GM19240 (cell line): ENCODE results near the gene RPS6KL1.

ENCODE experiments used
- DNase-seq: peaks from one replicate; pipeline ENCODE4 v3.0.0; 2011; ENCODE audit warnings: low spot score; ENCODE audit not compliant: insufficient read length

Gene RPS6KL1

DNA sequence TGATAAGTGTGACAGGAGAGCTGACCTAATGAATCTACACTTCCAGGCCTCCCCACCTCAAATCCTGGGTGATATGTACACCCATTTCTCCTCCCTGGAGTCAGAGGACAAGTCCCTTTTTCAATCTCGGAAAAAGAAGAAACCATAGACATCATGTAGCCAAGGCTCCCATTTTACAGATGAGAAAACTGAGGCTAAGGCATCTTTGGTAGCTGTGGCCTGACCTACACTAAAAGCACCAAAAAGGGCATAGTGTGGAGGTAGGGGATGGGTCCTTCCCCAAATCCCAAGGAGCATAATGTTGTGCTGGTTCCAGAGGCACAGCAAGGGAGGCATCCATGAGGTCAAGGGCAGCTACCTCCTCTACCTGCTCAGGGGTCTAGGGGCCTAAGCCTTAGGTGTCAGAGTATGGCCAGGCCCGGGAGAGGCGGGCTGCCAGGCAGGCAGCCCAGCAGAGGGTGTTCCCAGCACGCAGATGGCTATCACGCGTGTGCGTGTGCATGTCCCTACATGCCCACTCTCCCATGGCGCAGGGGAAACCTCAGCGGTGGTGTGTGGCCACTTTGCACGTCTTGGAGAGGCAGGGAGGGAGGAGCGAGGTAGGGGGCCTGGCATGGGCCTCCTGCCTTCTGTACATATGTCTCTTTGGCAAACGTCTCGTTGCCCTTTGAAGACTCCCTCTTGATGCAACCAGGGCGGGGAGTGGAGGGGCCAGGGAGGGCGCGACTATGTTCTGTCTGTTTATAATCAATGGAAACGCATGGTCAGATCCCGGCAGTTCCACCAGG lies 29.8 kb upstream of the RPS6KL1 start:
- no peak for DNase-seq

DNA sequence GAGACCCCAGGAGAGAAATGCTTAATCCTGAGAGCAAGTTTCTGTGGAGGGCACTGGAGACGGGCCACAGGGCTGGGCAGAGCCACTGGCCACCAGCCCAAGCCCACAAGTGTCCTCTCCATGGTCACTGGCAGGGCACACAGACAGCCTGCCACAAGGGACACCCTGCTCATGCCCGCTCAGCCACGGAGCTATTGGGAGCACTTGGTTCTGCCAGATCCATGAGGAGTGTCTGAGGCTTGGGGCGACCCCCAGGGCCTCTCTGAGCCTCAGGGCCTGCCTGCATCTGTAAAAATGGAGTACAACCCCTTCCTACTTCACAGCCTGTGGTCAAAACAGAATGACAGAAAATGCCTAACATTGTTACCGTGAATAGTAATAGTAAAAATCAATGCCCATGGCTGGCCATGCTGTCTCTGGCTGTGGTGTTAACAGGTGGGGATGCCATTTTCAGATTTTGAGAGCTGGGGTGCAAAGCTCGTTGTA lies 29.2 kb upstream of the RPS6KL1 start:
- DNase-seq = no peak

DNA sequence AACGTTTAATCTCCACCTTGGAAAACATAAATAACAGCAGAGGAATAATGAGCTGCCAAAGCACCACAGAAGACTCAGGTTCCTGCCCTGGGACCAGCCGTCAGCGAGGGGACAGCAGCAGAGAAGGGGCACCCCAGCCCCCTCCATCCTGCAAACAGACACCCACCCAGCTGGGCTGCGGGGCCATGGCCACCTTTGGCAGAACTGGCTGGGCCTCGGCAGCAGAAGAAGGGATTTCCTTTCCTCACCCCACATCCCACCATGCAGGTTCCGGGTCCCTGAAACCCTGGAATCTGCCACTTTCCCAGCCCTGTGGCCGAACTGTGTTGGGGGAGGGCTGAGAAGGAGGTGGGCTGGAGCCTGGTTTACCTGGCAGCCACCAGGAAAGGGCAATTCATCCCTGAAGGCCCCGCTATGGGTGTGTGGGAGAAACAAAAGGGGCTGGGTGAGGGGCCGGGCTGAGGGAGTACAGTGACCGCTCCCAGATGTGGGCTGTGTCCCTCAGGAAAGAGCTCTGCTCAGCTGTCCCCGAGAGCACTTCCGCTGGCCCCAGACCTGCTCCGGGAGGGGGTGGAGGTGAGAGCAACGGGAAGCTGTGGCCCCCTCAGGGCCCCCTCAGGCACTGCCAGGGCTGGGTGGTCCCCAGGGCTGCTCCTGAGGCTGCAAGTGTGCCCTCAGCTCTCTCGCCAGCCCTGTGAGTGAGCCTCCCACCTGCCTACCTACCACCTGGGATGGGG lies 28.6 kb upstream of the RPS6KL1 start:
- no peak for DNase-seq

DNA sequence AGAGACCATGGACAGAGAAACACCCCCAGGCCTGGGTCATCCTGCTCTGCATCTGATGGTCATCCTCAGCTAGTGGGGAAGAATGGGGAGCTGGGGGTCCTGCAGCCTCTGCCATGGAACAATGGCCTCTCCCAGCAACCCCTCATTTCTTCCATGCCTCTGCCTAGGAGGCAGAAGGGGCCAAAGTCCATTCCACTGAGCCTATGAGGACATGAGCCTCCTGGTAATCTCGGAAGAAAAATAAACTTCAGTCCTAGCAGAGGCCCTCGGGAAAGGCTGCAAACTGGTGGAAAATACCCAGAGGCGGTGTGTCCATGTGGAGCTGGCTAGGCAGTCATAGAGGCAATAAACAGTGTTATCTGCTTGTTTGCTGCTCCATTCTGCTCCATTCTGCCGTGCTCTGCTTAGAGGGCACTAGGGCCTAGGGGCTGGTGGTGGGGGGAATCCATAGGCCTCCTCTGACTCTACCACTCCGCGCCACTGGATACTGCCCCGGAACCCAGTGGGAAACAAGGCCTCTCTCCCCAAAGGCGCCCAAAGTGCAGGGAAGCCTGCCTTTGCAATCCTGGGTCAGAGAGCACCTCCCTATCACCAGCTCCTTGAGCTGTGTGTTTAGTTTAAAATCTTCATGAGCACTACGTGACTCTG lies 27.9 kb upstream of the RPS6KL1 start:
- no peak for DNase-seq

DNA sequence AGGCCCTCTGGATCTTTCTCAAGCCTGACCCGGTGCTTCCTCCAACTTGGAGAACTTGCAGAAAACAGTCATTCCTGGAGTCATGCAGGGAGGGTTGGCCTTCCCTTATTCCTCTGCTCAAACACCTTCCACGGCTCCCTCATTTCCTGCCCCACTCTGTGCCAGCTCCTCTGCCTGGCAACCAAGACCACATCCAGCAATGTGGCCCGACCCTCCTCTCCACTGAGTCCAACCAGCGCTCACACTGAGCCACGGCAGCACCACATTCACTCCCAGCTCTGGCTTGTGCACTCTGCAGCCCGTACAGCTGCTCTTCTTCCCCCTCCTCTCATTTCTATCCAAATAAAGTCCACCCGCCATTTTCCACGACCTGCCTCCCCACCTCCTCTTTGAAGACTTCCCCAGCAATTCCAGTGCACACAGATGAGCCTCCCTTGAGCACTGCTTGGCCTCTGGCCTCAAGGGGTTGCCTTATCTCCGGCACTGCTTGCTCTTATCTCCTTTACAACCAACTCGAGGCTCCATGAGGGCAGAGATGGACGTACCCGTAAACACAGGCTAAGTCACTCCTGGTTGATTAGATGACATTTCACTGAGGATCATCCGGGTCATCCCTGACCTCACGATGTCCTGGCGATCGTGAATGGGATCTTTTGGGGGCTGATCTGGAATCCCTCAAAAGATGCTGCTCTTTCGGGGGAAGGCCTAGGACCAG lies 27.0 kb upstream of the RPS6KL1 start:
- no peak for DNase-seq

DNA sequence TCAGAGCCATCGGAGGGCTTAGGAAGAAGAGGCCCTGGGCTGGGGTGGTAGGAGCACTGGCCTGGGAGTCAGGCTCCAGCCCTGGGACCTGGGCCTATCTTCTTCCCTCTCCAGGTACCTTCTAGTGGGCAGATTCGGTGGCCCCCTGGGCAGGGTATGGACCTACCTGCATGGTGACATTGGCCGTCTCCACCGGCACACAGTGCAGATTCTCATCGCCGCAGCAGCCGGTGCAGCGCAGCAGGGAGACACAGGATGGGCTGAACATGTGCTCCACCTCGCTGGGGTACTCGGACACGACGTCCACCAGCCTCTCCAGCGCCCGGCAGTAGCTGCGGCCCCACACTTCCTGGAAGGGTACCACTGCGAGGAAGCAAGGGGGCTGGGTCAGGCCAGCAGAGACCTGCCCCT lies 26.1 kb upstream of the RPS6KL1 start:
- no peak for DNase-seq

DNA sequence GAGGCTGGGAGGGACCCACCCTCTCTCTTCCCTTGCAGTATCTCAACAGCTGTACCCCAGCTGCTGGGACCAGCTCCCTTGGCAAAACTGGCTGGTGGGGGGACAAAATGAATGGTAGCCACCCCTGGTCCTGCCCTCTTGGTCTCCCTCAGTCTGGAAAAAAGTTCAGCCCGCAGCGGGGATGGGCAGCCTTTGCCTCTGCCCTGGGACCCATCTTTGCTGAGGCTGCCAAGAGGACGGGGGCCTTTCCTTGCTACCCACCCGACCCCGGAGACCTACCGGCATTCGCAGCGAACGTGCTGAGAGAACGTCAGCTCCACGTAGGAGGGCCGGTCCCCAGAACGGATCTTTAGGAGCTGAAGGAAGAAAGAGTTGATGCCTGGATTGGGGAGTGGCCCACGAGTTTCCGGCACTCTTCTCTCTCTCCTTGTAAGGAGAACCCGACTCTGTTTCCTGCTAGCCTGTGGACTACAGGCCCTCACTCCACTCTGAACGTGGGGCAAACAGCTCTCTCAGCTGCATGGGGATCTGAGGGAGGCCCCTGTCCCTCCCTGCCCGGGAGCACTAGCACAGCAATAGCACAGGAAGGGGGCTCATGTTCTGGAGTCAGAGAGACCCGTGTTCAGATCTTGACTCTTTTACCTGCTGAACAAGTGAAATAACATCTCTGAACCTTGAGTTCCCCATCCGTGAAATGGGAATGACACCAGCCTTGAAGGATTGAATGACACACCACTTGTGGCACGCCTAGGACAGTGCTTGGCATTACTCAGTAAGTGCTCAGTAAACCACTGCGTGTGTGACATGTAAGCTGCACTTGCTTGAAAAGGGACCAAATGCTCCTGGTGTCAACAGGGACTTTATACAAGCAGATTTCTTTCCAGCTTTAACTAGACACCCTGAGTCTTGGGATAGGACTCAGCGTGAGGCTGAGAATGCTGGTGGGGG lies 25.4 kb upstream of the RPS6KL1 start:
- no peak for DNase-seq

DNA sequence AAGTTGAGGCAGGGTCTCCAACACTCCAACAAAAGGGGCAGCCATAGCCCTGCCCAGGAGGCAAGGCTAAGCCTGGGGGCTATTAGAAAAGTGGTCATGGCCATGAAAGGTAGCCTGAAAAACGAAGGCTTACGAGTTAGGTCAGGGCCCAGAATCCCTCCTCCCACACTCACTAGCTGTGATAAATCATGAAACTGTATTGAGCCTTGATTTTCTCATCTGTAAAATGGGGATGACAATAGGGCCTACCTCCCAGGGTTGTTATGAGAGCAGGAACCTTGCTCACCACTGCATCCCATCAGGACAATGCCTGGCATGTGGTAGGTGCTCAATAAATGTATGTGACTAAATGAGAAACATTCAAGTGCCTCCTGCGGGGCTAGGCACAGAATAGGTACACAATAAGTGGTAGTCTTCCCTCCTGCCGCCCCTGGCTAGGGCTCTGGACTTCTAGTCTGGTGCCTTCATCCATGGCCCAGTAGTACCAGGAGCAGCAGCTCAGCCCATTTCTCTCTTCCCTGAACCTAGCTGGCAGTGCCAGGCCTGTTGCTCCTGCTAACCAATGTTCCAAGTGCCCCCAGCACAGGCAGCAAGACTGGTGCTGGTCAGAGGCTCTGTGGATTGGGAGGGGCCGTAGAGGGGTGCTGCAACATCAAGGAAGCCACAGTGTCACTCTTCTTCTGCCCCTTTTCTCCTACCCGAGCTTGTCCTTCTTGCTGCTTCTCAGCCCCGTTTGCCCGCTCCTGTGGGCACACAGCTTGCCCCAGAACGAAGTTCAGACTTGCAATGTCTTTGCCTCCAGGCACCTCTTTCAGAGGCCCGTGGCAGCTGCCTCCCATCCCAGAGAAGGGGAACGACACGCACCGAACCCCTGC lies 24.5 kb upstream of the RPS6KL1 start:
- DNase-seq = no peak

DNA sequence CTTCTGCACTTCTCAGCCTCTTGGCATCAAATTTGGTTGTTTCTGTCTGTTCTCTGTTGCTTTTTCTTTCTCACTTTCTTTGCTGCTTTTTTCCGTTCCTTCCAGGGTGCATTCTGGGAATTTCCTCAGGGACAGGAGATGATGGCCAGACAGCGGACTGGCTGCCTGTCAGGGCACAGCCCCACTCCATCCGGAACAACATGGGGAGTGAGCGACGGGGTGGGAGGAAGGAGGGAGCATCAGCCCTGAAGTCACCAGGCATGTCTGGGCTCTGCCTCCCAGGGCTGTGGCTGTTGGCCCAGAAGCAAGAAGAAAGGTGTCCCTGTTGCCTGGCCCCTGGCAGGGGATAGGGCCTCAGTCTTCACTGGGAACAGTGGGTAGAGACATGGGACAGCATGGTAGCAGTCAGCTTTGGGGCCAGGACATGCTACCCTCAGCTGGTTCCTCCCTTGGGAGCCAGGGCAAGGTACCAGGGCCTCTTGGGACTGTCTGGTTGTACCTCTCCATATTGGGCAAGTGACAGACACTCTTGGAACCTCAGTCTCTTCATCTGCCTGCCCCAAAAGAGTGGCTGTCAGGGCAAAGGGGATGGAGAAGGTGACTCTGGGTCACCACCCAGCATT lies 23.7 kb upstream of the RPS6KL1 start:
- DNase-seq = no peak

DNA sequence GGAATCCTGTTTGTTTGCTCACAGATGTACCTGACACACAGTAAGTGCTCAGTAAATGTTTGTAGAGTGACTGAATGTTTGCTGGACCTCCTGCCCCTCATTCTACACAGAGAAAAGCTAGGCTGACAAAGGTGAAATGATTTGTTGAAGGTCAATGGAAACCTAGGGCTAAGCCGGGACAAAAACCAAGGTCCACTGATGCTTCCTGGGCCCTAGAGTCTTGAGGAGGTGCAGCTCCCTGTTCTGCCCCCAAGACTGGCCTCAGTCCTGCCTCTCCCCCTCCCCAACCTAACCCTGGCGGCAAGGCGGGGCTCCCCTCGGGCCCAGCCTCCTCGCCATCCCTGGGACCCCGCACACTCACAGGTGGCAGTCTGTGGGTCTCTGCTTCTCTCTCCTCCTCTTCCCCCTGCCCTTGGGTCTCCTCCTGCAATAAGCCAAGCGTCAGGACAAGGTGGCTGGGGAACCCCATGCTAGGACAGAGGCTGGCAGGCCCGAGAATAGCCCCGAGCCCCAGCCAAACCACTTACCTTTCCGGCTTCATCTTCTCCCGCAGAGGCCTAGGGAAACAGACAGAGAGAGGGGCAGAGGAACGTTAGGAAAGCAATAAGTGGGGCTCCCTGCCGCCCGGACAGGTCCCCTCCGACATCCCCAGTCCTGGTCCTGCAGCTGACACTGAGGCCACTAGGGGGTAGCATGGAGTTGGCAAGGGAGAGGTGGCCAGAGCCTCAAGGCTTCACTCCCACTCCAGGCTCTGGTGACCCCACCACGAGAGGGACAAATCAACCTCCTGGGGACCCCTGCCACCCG lies 23.0 kb upstream of the RPS6KL1 start:
- peak; percentile 94 for DNase-seq

DNA sequence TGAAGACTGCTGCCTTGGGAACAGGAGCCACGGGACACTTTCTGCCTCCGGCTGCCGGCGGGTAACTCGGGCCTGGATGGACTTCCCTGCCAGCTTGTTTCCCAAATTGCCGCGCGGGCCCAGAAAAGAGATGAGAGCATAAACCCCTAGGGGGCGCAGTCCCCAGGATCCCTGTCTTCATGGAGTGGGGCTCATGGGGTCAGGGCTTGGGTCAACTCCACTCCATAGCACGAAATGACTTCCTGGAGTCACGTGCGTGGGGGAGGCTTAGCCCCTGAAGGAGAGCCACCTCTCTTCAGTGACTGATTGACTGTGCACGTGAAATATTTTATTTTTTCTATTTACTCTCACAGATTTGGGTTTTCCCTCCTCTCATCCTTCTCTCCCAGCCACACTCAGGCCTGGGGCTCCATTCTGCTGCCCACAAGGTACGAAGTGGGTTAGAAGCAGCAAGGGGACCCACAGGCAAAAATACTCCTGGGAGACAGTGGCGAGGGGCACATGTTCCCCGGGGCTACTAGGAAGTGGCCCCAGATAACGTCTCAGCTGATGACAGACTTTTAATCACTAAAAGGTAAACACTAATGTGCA lies 22.3 kb upstream of the RPS6KL1 start:
- no peak for DNase-seq

DNA sequence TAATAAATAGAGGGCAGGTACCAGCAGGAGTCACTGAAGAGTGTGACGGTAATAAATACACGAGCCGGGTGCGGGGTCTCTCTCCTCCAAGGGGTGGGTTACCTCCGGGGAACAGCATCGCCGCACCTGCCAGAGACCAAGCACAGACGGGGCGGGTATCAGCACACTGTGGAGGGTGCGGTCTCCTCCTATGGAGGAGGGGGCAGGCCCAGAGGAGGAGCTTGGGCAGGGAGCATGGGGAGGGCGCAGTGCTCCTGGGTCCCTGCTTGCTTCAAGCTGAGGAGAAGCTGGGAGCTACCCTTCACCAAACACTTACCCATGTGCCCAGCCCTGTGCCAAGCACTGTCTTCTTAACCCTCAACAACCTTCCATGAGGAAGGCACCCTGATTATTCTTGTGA lies 19.5 kb upstream of the RPS6KL1 start:
- no peak for DNase-seq

DNA sequence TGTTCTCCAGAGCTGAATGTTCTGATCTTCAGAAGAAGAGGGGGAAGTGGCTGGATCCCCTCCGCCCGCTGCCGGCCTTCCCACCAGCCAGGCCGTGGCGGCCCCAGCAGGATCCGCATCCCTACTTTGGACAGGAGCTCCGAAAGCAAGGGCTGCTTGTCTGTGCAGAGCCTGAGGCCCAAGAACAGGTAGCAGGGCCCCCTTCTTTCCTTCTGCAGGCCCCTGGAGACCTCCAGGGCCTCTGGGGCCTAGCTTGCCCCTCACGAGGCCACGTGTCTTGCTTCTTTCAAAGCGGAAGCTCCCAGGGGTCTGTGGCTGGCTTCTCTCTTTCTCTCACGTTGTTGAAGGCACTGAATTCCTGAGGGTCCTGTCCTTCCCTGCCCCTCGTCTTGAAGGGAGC lies 19.1 kb upstream of the RPS6KL1 start:
- no peak for DNase-seq

DNA sequence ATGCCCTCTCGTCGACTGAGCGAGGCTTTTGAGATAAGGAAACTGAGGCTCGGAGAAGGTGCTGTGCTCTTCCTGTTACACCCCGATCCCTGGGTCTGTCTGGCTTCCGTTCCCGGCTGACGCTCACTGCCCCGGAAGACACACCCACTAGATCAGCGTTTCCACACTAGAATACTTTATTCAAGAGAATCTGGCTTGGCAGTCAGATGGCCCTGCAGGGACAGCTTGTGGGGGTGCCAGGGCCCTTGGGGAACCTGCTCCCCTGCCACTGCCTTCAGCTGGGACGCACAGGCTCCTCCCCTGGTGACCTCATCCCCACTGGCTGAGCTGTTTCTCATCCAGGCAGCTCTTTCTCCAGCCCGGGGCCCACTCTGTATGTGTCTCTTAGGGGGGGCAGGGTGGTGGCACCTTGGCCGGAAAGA lies 18.6 kb upstream of the RPS6KL1 start:
- DNase-seq = peak; percentile 61

DNA sequence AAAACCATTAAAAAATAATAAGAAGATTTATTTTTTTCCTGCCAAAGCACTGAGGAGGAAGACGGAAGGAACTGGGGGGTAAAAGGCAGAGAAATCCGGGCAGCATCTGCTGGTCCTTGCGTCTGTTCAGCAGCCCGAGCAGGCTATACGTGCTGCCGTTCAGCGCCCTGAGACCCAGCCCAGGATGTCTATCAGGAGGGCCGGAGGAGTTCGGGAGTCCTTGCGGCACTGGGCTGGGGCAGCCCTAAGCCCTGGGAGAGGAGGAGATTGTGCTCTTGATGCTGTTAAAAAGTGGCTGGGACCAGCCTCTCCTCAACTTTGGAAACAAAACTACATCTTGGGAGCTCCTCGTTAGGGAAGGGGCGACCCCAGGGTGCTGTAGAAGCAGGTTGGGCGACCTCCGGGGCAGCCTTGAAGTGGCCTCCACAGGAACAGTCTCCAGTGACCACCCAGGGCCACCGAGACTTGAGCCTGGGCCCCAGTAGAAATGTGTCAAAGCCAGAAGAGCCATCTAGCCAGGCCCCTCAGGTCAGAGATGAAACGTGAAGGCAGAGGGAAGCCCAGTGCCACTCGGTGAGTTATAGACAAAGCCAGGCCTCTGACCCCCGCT lies 18.0 kb upstream of the RPS6KL1 start:
- DNase-seq = no peak

DNA sequence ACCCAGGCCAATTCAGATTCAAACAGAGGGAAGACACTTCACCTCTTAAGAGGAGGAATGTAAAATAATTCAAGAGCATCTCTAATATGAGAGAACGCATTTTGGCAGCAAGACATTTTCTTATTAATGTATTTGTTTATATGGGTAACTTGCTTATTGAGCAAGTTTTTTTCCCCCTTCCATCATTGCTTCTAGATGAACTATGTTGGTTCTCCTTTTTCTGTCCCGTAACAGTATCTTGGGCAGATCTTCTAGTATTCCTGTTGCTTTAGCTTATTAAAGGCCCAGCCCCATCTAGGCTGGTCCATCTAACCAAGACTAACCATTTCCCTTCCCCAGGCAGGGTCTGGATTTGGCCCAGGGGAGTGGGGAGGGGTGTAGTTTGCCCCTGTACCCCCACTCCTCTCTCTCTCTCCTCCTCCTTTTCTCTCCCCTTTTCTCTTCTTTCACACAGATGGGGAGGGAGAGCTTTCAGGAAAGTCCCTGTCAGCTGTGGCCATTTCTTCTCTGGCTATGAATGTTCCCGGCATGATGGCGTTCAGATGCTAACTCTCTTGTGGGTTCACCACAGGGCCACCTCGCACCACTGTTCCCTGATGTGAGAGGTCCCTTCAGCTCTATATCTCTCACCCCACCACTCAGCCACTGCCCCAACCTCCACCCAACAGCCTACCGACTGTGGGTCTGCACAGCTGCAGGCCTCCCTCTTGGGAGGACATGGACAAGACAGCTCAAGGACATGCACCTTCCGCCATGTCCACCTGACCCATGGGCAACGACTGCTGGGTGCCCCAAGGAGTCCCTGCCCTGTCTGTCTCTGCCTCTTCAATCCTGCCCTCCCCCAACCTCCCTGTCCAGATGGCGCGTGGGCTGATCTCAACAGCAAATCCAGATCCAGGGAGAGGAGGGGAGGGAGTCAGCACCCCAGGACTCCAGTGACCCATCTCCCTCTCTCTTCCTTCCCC lies 15.8 kb upstream of the RPS6KL1 start:
- DNase-seq = no peak
